Middle frontal gyrus (tissue), 1 donor: ENCODE results near the gene SALL4.
A peak's percentile ranks its signal among the peaks of the same experiment; 100 is the strongest.
"Not testable (repeated sequence)": the region's sequence is repeated elsewhere in the genome, so short reads cannot be mapped to it uniquely, and the experiment has no call there.

ENCODE experiments used
- DNase-seq: peaks from one replicate; pipeline ENCODE4 v3.0.0-alpha.2; 2015; ENCODE audit warnings: low spot score; ENCODE audit errors: extremely low spot score

Gene SALL4

DNA sequence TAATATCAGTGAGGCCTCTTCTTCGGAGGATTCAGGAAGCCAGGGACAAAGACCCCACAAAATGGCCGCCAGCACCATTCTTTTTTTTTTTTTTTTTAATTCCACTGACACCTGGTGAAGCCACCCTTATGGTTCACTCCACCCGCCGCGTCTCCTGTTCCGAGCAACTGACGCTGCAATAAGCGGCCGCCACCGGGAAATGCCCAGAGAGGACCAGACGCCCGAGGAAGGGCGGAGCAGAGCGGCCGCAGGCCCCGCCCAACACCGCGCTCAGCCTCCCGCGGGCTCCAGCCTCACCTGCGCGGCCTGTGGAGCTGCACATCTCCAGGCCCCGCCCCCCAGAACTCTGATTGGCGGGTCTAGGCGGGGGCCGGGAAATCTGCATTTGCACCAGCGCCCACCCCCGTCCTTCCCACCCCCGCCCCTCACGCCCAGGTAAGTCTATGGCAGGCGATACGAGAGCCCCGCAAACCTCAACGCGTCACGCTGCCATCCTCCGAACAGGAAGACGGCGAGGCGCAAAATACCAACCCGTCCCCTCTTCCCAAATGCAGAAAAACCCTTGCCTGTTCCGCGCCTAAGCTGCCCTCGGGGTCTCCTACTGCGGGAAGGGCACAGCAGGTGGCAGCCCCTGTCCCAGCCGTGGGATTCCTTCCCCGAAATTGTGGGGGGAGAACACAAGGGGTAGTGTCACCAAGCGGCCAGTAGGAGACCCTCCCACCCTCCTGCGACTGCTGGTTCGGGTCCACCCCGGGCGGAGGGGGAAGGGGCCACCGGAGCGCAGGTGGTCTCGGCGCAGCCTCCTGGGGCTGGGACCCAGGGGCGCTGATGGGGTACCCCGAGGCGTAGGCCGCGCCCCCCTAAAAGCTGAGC is 35.1 kb downstream of the SALL4 start:
- peak; percentile 51 for DNase-seq

DNA sequence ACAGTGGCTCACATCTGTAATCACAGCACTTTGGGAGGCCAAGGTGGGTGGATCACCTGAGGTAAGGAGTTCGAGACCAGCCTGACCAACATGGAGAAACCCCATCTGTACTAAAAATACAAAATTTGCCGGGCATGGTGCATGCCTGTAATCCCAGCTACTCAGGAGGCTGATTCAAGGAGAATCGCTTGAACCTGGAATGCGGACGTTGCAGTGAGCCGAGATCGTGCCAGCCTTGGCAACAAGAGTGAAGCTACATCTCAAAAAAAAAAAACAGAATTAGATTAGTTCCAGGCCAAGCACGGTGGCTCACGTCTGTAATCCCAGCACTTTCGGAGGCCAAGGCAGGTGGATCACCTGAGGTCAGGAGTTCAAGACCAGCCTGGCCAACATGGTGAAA is 36.9 kb downstream of the SALL4 start:
- DNase-seq, result not testable (repeated sequence)

DNA sequence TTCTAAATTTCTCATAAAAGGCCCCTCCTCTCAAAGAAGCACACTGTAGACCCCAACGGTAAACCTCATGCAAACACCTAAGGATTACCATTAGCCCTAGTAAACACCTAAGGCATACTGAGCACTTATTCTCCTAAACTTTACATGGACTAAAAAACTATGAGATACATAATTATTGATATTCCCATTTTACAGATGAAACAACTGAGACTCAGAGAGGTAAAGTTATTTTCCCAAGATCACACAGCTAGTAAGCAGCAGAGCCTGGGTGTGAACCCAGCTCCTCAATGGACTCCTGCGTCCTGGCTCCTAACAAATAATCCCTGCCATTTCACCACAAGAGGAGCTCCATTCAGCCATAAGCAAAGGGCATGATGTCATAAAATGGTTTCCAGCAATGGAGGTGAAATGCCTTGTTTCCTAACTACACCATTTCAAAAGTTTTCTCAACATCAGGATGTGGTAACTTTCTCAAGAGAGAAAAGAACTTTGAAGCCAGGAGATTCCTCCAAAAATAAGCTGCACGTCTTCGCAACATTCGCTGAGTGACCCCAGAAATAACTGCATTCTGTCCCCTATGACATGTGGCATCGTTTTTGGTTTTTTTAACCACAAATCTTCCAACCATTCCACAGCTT is 38.2 kb downstream of the SALL4 start:
- no peak for DNase-seq

DNA sequence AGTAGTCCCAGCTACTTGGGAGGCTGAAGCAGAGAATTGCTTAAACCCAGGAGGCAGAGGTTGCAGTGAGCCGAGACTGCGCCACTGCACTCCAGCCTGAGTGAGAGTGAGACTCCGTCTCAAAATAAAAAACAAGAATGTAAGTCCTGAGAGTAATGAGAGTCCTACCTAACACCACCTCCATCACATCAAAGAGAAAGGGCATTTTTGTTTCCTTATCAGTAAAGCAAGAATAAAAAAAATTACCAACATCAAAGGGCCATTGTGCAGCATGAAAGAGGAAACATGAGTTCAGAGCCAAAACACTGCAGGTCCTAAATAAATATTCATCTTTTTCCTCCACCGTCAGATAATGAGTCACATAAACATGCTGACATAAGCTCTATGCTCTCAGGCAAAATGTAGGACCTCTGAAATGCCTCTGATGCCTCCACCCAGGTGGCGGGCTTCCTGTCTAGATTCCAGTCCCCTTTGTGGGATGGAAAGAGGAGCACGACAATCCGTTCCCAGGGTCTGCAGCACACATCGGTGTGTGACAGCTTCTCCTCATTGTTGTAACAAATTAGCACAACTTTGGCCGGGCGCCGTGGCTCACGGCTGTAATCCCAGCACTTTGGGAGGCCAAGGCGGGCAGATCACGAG is 41.3 kb downstream of the SALL4 start:
- no peak for DNase-seq

DNA sequence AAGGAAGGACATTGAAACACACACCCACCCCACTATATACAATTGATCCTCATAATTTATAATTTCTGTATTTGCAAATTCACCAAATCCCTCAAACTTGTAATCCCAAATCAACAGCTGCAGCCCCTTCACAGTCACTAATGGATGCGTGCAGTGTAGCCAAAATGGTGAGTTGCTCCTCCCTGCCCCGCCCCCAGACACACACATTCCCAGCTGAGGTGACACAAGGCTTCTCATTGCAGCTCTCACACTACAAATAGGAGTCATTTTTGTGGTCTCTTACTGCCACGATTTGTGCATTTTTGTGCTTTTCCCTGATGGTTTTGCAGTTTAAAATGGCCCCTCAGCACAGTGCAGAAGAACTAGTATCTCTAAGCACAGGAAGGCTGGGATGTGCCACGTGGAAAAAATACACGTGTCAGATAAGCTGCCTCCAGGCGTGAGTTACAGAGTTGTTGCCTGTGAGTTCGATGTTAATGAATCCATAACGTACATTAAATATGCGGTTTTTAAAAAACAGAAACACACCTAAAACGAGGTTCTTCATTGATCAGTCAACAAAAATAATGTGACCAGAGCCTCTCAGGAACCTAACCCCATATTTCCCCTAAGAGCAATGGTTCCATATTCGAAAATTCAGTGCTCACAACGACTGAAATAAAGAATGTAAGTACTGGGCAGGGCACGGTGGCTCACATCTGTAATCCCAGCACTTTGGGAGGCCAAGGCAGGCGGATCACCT is 42.4 kb downstream of the SALL4 start:
- no peak for DNase-seq

DNA sequence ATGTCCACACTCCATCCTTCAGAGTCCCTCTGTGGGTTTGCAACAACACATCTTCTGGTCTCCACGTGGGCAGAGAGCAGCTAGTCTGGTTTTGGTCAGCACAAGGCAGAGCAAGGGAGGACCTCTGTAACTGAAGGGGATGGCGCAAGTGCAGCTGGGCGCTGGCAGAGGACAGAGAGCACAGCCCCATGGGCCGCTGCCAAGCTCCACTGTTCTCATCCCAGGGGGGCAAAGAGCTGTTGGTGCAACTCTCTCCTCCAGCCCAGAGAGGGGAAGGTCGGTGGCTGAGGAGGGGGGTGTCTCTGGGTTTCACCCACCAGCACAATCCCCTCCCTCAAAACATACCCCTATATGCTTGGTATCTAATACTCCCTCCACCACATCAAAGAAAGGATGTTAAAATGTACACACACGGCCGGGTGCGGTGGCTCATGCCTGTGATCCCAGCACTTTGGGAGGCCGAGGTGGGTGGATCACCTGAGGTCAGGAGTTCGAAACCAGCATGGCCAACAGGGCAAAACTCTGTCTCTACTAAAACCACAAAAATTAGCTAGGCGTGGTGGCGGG is 43.3 kb downstream of the SALL4 start:
- peak; percentile 48 for DNase-seq

DNA sequence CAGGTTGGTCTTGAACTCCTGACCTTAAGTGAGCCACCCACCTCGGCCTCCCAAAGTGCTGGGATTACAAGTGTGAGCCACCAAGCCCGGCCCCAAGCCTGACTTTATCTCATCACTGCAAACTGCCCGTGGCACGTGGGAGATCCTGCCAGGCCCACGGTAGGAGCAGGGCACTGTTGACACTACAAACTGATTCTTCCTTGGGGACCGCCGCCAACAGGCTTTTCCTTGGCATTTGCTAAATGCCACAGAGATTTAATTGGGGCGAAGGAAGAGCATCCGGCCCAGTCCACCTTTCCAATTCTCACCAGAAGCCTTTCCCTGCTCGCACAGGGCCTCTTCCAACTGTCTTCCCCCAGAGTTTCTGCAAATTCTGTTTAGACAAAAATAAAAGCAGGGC is 45.1 kb downstream of the SALL4 start:
- no peak for DNase-seq

DNA sequence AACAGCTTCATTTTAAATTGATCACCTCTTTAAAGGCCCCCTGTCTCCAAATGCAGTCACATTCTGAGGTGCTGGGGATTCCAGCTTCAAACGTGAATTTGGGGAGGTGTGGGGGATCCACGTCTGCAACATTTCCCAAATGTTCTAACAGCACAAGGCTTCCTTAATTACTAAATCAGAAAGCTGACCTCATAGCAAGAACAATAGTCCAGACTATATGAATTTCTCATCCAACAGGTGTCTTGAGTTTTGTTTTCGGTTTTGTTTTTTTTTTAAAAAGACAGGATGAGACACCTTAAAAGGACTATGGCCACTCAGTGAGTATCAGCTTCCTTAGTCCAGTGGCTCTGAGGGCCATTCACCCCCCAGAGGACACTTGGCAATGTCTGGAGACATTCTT is 45.7 kb downstream of the SALL4 start:
- DNase-seq, result no peak

DNA sequence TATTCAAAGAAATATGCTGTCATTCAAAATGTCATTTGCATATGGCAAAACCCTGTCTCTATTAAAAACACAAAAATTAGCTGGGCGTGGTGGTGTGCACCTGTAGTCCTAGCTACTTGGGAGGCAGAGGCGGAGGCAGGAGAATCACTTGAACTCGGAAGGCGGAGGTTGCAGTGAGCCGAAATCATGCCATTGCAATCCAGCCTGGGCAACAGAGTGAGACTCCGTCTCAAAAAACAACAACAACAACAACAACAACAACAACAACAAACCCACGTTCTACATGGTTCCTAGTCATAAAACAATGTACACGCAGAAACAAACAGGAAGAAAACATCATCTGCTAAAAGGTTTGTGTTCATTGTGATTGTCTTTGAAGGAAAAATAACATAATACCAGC is 49.1 kb downstream of the SALL4 start:
- not testable (repeated sequence) for DNase-seq

DNA sequence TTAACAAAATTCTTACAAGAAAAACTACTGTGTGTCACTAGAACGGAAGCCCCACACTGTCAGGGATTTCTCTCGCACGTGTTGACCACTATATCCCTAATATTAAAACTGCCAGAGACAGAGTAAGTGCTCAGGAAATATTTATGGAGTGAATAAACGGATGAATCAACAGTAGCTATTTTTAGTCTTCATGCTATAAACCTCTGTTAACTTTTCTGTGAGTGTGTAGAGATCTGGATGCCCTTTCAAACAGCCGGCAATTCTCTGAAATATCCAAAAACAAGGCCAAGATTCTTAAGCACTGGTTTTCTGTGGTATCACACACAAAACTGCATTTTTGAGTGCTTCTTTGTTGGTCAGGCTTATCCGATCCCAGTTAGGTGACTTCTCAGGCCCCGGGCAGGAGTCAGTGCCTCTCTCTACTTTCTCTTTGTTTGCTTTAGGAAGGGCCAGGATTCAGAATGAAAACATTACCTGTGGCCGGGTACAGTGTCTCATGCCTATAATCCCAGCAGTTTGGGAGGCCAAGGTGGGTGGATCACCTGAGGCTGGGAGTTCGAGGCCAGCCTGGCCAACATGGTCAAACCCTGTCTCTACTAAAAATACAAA is 49.9 kb downstream of the SALL4 start:
- no peak for DNase-seq

DNA sequence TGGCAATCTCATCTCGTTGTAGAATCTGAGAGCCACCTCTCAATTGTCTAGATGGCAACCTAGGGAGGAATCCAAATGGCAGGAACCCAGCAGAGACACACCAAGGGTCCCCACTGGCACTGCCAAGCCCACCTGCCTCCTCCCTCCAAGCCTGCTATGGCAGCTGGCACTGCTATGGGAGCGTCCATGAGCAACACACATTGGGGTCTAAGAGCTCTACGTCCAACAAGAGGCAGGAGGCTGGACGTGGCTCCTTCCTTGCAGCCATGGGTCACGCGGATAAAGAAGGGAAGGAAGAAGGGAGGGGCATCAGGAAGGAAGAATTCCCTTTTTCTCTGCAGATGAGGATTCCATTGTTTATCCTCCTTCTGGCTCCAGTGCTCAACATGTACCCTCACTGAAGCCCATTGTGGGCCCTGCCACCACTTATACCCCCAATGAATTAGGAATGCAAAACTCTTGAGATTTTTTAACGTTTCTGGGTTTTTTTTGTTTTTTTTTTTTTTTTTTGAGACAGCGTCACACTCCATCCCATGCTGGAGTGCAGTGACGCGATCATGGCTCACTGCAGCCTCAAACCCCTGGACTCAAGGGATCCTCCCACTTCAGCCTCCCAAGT is 51.4 kb downstream of the SALL4 start:
- DNase-seq, result no peak

DNA sequence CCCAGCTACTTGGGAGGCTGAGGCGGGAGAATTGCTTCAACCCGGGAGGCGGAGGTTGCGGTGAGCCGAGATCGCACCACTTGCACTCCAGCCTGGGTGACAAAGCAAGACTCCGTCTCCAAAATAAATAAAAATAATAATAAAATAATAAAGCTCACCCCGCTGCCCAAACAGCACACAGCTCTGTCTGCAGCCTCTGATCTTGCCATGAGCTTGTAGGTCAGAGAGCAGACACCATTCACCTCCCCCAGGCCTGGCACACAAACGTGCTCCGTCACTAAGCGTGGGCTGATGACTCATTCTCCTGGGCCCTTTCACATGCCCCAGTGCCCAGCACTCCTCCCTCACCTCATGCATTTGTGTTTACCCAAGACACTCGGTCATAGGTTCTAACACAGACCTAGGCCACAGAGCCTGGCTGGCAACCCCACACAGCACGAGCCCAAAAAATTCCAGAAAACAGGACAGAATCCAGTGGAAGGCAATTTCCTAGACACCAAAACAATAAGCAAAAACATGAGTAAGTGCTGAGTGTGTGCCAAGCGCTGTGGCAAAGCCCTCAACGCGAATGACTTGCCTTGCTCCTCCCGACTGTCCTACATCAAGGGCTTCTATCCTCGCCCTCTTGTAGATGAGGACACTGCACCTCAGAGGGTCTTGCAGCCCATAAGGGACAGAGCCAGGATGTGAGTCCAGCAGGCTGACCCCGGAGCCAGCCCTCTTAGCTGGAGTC is 52.1 kb downstream of the SALL4 start:
- no peak for DNase-seq

DNA sequence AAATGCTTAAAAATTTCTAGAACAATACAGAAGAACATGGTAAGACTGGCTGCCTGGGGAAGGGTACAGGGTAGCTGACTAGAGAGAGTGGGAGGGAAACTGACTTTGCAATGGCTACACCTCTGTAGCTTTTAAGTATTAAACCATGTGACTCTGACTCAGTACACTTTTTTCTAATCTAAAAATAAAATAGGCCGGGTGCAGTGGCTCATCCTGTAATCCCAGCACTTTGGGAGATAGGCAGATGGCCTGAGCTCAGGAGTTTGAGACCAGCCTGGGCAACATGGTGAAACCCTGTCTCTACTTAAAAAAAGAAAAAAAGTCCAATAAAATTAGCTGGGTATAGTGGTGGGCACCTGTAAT is 52.7 kb downstream of the SALL4 start:
- DNase-seq, result no peak

DNA sequence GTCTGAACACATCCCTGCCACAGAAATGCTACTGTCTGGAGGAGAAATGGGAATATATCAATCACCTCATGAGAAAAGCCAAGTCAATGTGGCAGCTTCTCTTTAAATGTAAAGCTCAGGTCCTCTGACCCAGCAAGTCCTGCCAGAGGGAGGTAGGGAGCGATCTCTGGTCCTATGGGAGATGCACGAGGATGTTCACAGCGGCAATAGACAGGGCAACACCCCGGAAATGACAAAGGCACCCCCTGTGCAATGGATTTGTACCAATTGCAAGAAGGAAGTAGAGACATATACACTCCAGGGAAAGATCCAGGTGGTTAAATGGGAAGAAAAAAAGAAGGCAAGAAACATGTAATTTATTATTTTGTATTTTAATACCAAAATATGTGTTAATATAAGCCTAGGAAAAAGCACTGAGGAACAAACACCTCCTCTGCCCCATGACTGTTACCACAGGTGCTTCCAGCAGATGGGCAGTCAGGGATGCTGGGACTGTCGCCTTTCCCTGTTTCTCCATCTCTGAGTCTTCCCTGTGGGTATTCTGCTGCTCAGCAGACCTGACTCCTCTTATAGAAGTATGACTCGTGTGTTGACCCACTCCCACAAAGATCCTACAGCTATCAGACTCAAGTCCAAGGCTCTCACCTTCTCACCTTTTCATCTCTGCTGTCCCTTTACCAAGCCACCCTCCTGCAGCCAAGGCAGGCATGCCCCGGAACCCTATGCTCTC is 55.0 kb downstream of the SALL4 start:
- DNase-seq, result no peak

DNA sequence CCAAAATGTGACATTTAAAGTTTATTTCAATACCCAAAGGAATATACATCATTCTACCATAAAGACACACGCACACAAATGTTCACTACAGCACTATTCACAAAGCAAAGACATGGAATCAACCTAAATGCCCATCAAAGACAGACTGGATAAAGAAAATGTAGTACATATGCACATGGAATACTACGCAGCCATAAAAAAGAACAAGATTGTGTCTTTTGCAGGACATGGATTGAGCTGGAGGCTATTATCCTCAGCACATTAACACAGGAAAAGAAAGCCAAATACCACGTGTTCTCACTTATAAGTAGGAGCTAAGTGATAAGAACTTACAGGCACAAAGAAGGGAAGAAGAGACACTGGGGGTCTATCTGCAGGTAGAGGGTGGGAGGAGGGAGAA is 56.5 kb downstream of the SALL4 start:
- DNase-seq, result no peak

DNA sequence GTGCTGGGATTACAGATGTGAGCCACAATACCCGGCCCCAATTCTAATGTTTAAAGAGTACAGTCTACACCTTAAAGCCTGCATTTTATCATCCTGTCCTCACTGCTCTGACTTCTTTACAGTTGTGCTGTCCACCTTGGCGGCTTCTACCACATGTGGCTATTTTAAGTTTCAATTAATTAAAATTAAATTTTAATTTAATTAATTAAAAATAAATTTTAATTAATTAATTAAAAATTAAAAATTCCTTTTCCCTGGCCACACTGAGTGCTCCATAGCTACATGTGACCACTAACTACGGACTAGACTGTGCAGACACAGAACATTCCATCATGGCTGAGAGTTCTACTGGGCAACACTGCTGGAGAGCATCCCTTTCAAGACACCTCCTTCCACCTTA is 61.5 kb downstream of the SALL4 start:
- no peak for DNase-seq

DNA sequence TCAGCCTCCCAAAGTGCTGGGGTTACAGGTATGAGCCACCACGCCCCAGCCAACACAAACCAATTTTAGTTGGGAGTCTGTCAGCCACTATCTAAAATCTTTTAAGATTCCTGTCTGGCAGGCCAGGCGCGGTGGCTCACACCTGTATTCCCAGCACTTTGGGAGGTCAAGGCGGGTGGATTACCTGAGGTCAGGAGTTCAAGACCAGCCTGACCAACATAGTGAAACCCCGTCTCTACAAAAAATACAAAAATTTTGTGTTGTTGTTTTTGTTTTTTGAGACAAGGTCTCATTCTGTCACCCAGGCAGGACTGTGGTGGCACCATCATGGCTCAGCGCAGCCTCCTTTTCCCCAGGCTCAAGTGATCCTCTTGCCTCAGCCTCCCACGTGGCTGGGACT is 62.0 kb downstream of the SALL4 start:
- not testable (repeated sequence) for DNase-seq

DNA sequence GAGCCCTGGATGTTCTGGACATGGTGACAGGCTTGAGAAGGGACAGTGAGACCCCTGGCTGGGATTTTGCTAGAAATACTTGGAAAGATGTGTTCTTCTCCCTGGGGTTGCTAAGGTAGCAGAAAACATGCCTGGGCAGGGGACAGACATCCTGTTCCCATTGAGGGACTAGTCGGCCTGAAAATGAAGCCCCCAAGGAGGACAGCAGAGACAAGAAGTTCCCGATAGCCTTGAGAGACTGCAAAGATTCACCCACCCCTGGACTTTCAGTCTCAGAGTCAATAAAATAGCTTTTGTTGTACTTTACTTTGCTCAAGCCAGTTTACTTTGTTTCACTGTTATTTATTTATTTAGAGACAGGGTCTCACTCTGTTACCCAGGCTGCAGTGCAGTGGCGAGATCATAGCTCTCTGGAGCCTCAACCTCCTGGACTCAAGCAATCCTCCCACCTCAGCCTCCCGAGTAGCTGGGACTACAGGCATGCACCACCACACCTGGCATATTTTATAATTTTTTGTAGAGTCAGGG is 62.5 kb downstream of the SALL4 start:
- no peak for DNase-seq

DNA sequence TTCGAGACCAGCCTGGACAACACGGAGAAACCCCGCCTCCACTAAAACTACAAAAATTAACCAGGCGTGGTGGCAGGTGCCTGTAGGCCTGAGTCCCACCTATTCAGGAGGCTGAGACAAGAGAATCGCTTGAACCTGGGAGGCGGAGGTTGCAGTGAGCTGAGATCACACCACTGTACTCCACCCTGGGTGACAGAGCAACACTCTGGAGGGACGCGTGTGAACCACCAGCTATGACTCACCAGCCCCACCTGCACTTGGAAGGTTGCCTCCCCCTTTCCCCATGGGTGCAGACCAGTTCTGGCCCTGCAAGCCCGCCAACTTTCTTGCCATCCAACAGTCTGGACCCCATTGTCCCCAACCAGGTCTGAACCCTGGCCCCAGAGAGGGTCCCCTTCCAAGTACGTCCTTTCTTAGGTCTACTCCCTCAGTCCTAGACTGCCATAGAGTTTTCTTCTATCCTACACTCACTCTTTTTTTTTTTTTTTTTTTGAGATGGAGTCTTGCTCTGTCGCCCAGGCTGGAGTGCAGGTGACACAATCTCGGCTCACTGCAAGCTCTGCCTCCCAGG is 63.4 kb downstream of the SALL4 start:
- DNase-seq, result no peak
